ENCODE results near the gene EXD3. TPM values are rescaled to one million over a fixed set of nuclear protein-coding genes. Genes with fewer than 3 reads are reported as not detected.

Gene EXD3
- total and polyA plus RNA-seq, 9 of the 15 experiments (the other 6 are each of a cell fraction or from before 2014, with no cell fraction given), result 0.29 to 12.5 (median 3.9) TPM

DNA sequence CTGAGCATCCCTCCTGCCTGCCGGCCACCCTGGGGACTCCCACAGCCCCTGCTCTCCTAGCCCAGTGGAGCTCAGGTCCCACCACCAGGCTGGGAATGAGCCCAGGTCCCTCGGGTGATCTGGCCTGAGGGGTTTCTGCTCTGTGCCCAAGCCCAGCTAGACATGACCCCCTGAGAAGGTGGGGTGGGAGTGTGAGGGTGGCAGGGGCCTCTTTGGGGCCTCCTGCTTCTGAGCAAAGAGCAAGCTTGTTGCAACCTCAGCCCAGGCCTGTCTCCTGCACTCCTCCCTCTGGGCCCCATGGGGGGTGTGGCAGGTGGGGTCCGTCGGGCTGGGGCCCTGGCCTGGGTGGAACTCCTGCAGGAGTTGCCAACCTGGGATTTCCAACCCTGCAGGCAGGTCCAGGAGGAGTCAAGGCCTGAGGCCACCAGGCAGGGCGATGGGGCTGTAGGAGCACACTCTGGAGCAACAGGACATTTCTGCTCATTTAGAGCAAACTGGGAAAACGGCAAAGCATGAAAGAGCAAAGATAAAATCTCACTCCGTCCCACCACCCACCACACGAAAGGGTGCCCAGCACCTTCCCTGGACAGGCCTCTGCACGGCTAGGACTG, 109.5 kb downstream of the EXD3 start (continued):
- no peak for TF ChIP-seq PML (IDR thresholded peaks at IDR 0.05; ENCODE audit: low read length)

GRCh38 chr9:137312852-137313325, 110.1 kb downstream of the EXD3 start:
- no TSS peak for BruUV-seq (replicated peaks)
- 0 out of 2 replicates have a peak, but pooled peaks have one; percentile 6 for TF ChIP-seq ZFX (CRISPR knock-in tag; IDR thresholded peaks at IDR 0.05)
- no peak for TF ChIP-seq CEBPG (CRISPR knock-in tag; IDR thresholded peaks at IDR 0.05)
- TF ChIP-seq CEBPG (tag; conservative IDR thresholded peaks at IDR 0.05 in 1 of 2, IDR thresholded peaks at IDR 0.05 in 1 of 2), result no peak
- no peaks in the 10 kb centered on the region for H3K9me3 ChIP-seq (replicated peaks; ENCODE audit: control insufficient read depth, insufficient read depth, low read depth, low read length)
- peak in 1 of 4 experiments; percentile 10 for DNase-seq (ENCODE audit: extremely low read depth in 1 of 4, low spot score in 3 of 4)
- no peak overlapping the region for H3K4me3 ChIP-seq
- H3K27me3 ChIP-seq (ENCODE audit: control insufficient read depth in 2 of 2, insufficient read depth in 2 of 2, low read length in 2 of 2), result no peaks in the 10 kb centered on the region
- H3K79me2 ChIP-seq (ENCODE audit: control insufficient read depth, insufficient read depth, low read length), result no peaks in the 10 kb centered on the region
- H3K4me2 ChIP-seq (ENCODE audit: insufficient read depth, low read length), result no peak overlapping the region
- H3K27ac ChIP-seq (ENCODE audit: extremely low read depth, low read depth, low read length), result no peak overlapping the region
- ChIA-PET POLR2A (interaction anchor here (0.6 to 2.3 kb wide), 5 partner anchors 8 to 122 kb away, joined by 3 to 10 read pairs (median 3); partner anchors contain the start of gene NRARP), CTCF (ENCODE audit: low intra/inter-chr PET ratio) (no interaction called here)
- no peaks in the 10 kb centered on the region for H3K9me1 ChIP-seq (ENCODE audit: control insufficient read depth, insufficient read depth, low read length)
- no peaks in the 10 kb centered on the region for H3K36me3 ChIP-seq (ENCODE audit: control insufficient read depth, insufficient read depth, low read length)
- H2AFZ ChIP-seq (ENCODE audit: low read depth, low read length), result no peak overlapping the region
- no peak for FAIRE-seq
- no peak for ATAC-seq
- in situ Hi-C loops (cut with MboI) (no loop called here), intact Hi-C loops (cut with micrococcal nuclease) (no loop called here)
- peaks cover 16 to 94% of the 10 kb centered on the region in 2 experiments for H3K4me1 ChIP-seq (replicated peaks in 1 of 2; ENCODE audit: control insufficient read depth in 2 of 2, insufficient read depth in 2 of 2, low read length in 2 of 2)
- peak overlapping the region in 1 of 2 experiments; percentile 45; a peak in 1 of 4 replicates for H3K9ac ChIP-seq (ENCODE audit: insufficient read depth in 1 of 2, low read depth in 2 of 2, low read length in 2 of 2)
- 53% methylated on average over 3 of the region's 6 CpGs for WGBS (ENCODE audit: insufficient coverage, low coverage, missing lambda C conversion rate)
- H4K20me1 ChIP-seq (replicated peaks; ENCODE audit: control insufficient read depth, insufficient read depth, low read length), result 0 out of 2 replicates have a peak, but pooled peaks cover 5% of the 10 kb centered on the region
